Tibial nerve (tissue), 3 donors: ENCODE data around the gene CREB3.

Experiments used
- POLR2A ChIP-seq, 2 donors: fragments of 450-650 bp; IDR thresholded peaks; one replicate each; pipeline ENCODE4 v1.6.1; 2017; ENCODE audit warnings: antibody characterized with exemption in 2 of 2, mild to moderate bottlenecking in 2 of 2, moderate library complexity in 2 of 2
- TF ChIP-seq, protein P1 (sequence below), 5 experiments: fragments of 200-600 bp in 3 of 5; fragments of 450-650 bp in 2 of 5; sonication (generic) in 3 of 5; IDR thresholded peaks; one replicate each; pipeline ENCODE4 v1.5.1; 2016 to 2019; ENCODE audit warnings: antibody characterized with exemption in 5 of 5, mild to moderate bottlenecking in 3 of 5, moderate library complexity in 2 of 5

DNA sequence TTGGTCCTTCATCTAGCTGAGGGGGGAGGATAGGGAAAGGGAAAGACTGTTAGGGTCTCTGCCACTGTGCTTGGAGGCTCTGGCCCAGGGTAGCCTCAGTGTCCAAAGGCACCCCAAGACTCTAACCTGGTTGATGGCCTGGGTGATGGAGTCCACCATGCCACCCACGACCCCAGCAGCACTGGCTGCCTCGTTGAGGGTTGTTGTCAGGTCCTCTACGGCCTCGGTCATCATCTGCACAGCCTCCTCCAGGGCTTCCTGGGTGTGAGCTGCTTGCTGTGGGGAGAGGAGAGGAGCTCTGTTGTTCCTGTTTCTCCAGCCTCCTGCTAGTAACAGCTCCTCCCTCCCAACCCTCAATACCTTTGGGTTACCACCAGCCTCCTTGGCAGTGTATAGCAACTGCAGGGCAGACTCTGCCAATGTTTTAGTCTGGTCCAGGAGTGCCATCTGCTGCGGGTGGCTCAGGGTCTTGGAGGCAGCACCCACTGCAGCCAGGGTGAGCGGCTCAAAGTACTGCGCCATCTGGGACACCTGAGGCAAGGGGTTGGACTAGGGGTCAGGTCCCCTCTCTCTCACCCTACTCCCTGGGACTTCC lies 26.5 kb upstream of the CREB3 start:
- TF ChIP-seq POLR2A (IDR thresholded peaks at IDR 0.05) = no peak
- TF ChIP-seq, protein P1, sequence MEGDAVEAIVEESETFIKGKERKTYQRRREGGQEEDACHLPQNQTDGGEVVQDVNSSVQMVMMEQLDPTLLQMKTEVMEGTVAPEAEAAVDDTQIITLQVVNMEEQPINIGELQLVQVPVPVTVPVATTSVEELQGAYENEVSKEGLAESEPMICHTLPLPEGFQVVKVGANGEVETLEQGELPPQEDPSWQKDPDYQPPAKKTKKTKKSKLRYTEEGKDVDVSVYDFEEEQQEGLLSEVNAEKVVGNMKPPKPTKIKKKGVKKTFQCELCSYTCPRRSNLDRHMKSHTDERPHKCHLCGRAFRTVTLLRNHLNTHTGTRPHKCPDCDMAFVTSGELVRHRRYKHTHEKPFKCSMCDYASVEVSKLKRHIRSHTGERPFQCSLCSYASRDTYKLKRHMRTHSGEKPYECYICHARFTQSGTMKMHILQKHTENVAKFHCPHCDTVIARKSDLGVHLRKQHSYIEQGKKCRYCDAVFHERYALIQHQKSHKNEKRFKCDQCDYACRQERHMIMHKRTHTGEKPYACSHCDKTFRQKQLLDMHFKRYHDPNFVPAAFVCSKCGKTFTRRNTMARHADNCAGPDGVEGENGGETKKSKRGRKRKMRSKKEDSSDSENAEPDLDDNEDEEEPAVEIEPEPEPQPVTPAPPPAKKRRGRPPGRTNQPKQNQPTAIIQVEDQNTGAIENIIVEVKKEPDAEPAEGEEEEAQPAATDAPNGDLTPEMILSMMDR (IDR thresholded peaks at IDR 0.05) = no peak
